GM12892 (cell line): Measurements from ENCODE around the gene PARP12.

Experiments used
- POLR2A ChIP-seq: IDR thresholded peaks from 2 replicates; pipeline ENCODE4 v1.6.1; 2011; ENCODE audit warnings: low read depth, low read length, control low read depth
- POLR2AphosphoS5 ChIP-seq: IDR thresholded peaks from 2 replicates; pipeline ENCODE4 v1.6.1; 2011; ENCODE audit warnings: low read depth, low read length, control low read depth
- TAF1 ChIP-seq: IDR thresholded peaks from 2 replicates; pipeline ENCODE4 v1.6.1; 2011; ENCODE audit warnings: low read depth, mild to moderate bottlenecking, control low read depth, low read length, borderline replicate concordance

- no peak for TF ChIP-seq POLR2A
- no peak for TF ChIP-seq TAF1
- no peak for TF ChIP-seq POLR2AphosphoS5
These were observed 12.7 kb downstream of the PARP12 start for GRCh38 chr7:140050100-140050499.
